Measurements from ENCODE around the gene DSC2. TPM values are rescaled to one million over a fixed set of nuclear protein-coding genes. Genes with fewer than 3 reads are reported as not detected.
"Not testable (repeated sequence)": the region's sequence is repeated elsewhere in the genome, so short reads cannot be mapped to it uniquely, and the experiment has no call there.

Gene DSC2
- total RNA-seq, 1 donor from 2014 or later = 2.0 TPM

DNA sequence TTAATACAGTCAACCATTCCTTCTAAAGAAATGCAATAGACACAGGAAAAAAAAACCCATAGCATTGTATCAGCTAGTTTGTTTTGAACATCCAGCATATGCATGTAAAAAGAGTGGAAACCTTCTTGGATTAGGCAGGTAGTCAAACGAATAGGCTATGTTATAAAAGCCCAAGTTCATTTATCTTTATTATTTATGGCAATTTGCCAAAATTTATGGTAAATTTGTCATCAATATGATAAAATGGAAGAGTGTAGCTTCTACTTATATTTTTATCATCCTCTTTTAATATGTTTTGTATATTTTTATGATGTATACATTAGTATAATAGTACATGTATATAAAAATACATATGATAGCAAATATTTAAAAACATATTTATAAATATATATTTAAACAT is 36.5 kb upstream of the DSC2 start:
- TF ChIP-seq, protein P1, sequence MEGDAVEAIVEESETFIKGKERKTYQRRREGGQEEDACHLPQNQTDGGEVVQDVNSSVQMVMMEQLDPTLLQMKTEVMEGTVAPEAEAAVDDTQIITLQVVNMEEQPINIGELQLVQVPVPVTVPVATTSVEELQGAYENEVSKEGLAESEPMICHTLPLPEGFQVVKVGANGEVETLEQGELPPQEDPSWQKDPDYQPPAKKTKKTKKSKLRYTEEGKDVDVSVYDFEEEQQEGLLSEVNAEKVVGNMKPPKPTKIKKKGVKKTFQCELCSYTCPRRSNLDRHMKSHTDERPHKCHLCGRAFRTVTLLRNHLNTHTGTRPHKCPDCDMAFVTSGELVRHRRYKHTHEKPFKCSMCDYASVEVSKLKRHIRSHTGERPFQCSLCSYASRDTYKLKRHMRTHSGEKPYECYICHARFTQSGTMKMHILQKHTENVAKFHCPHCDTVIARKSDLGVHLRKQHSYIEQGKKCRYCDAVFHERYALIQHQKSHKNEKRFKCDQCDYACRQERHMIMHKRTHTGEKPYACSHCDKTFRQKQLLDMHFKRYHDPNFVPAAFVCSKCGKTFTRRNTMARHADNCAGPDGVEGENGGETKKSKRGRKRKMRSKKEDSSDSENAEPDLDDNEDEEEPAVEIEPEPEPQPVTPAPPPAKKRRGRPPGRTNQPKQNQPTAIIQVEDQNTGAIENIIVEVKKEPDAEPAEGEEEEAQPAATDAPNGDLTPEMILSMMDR (IDR thresholded peaks at IDR 0.05) = no peak
- H3K9me3 Mint-ChIP-seq (ENCODE audit: low read depth) = no peaks in the 10 kb centered on the region
- H3K4me1 Mint-ChIP-seq (ENCODE audit: low read depth) = no peaks in the 10 kb centered on the region
- H3K27me3 Mint-ChIP-seq (ENCODE audit: low read depth) = peaks cover 32% of the 10 kb centered on the region
- no peak for DNase-seq (ENCODE audit: low spot score)
- H3K27ac Mint-ChIP-seq (ENCODE audit: unreplicated experiment) = no peak overlapping the region
- H3K4me3 Mint-ChIP-seq (ENCODE audit: unreplicated experiment) = no peak overlapping the region
- no peaks in the 10 kb centered on the region for H3K36me3 Mint-ChIP-seq (ENCODE audit: low read depth)

DNA sequence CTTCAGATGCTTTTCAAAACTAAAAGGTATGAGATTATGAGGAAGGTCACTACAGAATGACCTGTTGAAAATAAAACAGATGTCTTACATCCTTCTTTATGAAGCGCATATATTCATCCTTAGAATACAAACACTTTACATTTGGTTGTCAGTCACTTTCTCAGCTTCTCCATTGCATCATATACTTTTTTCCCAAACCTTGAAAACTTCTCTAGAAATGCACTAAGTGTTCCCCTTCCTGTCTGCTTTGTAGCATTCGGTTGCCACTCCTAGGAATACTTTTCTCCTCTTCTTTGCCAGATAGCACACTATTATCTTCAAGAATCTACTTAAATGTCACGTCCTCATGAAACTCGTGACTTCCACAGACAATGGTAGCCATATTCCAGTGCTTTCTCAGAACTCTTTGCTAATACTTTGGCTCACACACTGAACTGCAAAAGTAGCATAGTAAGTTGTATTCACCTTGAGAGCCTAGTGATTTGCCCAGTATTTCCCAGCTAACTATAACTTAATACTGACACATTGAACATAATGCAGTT is 32.8 kb upstream of the DSC2 start:
- Mint-ChIP-seq H3K4me1 (ENCODE audit: low read depth) (no peaks in the 10 kb centered on the region), H3K36me3 (ENCODE audit: low read depth) (no peaks in the 10 kb centered on the region), H3K9me3 (ENCODE audit: low read depth) (no peaks in the 10 kb centered on the region), H3K27me3 (ENCODE audit: low read depth) (peaks cover 50% of the 10 kb centered on the region), H3K4me3 (ENCODE audit: unreplicated experiment) (no peak overlapping the region), H3K27ac (ENCODE audit: unreplicated experiment) (no peak overlapping the region)
- TF ChIP-seq, protein P1 (IDR thresholded peaks at IDR 0.05) = no peak
- DNase-seq (ENCODE audit: low spot score) = no peak

DNA sequence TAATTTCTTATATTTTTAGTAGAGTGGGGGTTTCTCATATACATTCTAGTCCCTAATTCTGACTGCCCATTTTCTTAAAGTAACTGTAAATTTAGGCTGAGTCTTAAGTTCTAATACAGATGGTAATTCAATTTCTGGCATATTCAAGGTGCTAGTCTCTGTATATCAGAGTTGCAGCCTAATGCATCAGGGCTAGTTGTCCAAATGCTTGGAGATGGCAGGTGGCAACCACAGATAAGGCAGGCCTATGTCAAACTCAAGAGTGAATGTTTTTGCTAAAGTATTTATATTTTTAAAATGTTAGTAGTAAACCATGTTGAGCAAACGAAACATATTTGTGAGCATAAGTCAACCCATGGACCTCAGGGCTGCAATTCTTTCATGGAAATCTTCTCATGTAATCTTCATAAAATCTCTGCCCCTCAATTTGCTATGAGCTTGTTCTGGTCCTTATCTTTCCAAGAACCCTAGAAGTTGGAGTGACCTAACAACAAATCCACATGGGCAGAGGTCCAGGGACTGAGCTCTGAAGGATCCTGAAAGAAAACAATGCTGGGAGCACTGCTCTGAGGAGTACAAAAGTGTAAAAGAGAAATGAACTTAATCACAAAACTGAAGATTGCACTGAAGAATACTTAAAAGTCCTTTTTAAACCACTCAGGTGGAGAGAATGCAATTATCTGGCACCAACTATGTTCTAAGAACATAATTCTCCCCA is 27.3 kb upstream of the DSC2 start:
- TF ChIP-seq, protein P1 (IDR thresholded peaks at IDR 0.05) = no peak
- H3K4me1 Mint-ChIP-seq (ENCODE audit: low read depth) = no peaks in the 10 kb centered on the region
- no peaks in the 10 kb centered on the region for H3K9me3 Mint-ChIP-seq (ENCODE audit: low read depth)
- H3K27ac Mint-ChIP-seq (ENCODE audit: unreplicated experiment) = no peak overlapping the region
- no peak for DNase-seq (ENCODE audit: low spot score)
- H3K4me3 Mint-ChIP-seq (ENCODE audit: unreplicated experiment) = no peak overlapping the region
- peaks cover 52% of the 10 kb centered on the region for H3K27me3 Mint-ChIP-seq (ENCODE audit: low read depth)
- no peaks in the 10 kb centered on the region for H3K36me3 Mint-ChIP-seq (ENCODE audit: low read depth)

DNA sequence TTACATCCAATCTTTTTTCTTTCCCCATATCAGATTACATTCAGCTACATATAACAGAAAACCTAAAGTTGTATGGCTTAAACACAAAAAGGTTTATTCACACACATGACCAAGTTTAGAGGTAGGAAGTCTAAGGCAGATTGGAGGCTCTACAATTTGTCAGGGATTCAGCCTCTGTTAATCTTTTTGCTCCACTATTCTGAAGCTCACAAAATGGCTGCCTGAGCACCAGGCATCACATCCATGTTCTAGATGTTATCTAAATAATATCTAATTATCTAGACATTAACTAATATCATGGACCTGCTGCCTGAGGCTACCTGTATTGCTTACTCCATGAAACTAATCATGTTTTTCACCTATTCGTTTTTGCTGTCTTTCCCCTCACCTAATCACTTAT is 23.7 kb upstream of the DSC2 start:
- H3K4me3 Mint-ChIP-seq (ENCODE audit: unreplicated experiment) = no peak overlapping the region
- no peaks in the 10 kb centered on the region for H3K9me3 Mint-ChIP-seq (ENCODE audit: low read depth)
- H3K27ac Mint-ChIP-seq (ENCODE audit: unreplicated experiment) = no peak overlapping the region
- no peaks in the 10 kb centered on the region for H3K36me3 Mint-ChIP-seq (ENCODE audit: low read depth)
- no peak for DNase-seq (ENCODE audit: low spot score)
- H3K27me3 Mint-ChIP-seq (ENCODE audit: low read depth) = peaks cover 27% of the 10 kb centered on the region
- TF ChIP-seq, protein P1 (IDR thresholded peaks at IDR 0.05) = no peak
- H3K4me1 Mint-ChIP-seq (ENCODE audit: low read depth) = no peaks in the 10 kb centered on the region

DNA sequence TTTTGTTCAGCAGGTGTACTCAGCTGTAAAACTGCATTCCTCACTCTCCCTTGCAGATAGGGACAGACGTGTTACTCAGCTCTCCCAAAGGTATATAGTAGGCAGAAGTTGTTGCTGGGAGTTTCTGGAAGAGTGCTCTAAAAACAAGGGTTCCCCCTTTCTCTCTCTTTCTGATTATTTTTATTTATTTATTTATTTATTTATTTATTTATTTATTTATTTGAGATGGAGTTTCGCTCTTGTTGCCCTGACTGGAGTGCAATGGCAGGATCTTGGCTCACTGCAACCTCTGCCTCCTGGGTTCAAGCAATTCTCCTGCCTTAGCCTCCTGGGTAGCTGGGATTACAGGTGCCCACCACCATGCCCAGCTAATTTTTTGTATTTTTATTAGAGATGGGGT is 20.9 kb upstream of the DSC2 start:
- peaks cover 28% of the 10 kb centered on the region for H3K27me3 Mint-ChIP-seq (ENCODE audit: low read depth)
- H3K4me1 Mint-ChIP-seq (ENCODE audit: low read depth); H3K9me3 Mint-ChIP-seq (ENCODE audit: low read depth); DNase-seq (ENCODE audit: low spot score); H3K27ac Mint-ChIP-seq (ENCODE audit: unreplicated experiment); H3K4me3 Mint-ChIP-seq (ENCODE audit: unreplicated experiment); H3K36me3 Mint-ChIP-seq (ENCODE audit: low read depth): not testable (repeated sequence)

DNA sequence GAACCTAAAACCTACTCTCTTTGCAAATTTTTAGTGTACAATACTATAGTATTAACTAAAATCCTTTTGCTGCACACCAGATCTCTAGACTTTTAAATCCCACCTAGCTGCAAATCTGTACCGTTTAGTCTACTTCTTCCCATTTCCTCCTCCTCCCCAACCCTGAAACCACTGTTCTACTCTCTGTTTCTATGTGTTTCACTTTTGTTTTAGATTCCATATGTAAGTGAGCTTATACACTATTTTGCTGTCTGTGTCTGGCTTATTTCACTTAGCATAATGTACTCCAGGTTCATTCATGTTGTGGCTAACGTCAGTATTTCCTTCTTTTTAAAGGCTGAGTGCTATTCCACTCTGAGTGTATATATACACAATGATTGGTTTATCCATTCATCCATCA is 18.4 kb upstream of the DSC2 start:
- H3K4me3 Mint-ChIP-seq (ENCODE audit: unreplicated experiment) = no peak overlapping the region
- no peak for DNase-seq (ENCODE audit: low spot score)
- H3K27me3 Mint-ChIP-seq (ENCODE audit: low read depth) = peaks cover 25% of the 10 kb centered on the region
- peaks cover 3% of the 10 kb centered on the region for H3K36me3 Mint-ChIP-seq (ENCODE audit: low read depth)
- TF ChIP-seq, protein P1 (IDR thresholded peaks at IDR 0.05) = no peak
- H3K27ac Mint-ChIP-seq (ENCODE audit: unreplicated experiment) = no peak overlapping the region
- no peaks in the 10 kb centered on the region for H3K4me1 Mint-ChIP-seq (ENCODE audit: low read depth)
- H3K9me3 Mint-ChIP-seq (ENCODE audit: low read depth) = no peaks in the 10 kb centered on the region

All from chondrocyte (in vitro differentiated cells).